Stomach smooth muscle (tissue), 2 donors: ENCODE results near the gene IKZF1.

Experiments
- H3K27ac ChIP-seq: one replicate; pipeline ENCODE4 v1.7.0; 2013; ENCODE audit warnings: mild to moderate bottlenecking, low read length, inconsistent platforms
- H3K27me3 ChIP-seq, 2 donors: one replicate each; pipeline ENCODE4 v1.7.0; 2013; ENCODE audit warnings: low read length in 2 of 2; ENCODE audit not compliant: insufficient read depth in 2 of 2, control insufficient read depth in 1 of 2
- H3K36me3 ChIP-seq, 2 donors: one replicate each; pipeline ENCODE4 v1.7.0; 2013; ENCODE audit warnings: low read length in 2 of 2; ENCODE audit not compliant: control insufficient read depth in 2 of 2, insufficient read depth in 2 of 2
- H3K4me1 ChIP-seq: one replicate; pipeline ENCODE4 v1.7.0; 2013; ENCODE audit warnings: low read length; ENCODE audit not compliant: control insufficient read depth, insufficient read depth
- H3K4me3 ChIP-seq, 2 donors: one replicate each; pipeline ENCODE4 v1.7.0; 2013; ENCODE audit warnings: low read length in 2 of 2
- H3K9ac ChIP-seq, 2 donors: one replicate each; pipeline ENCODE4 v1.7.0; 2013; ENCODE audit warnings: low read length in 2 of 2, mild to moderate bottlenecking in 1 of 2
- H3K9me3 ChIP-seq, 2 donors: one replicate each; pipeline ENCODE4 v1.7.0; 2013; ENCODE audit warnings: low read length in 2 of 2; ENCODE audit not compliant: control insufficient read depth in 2 of 2
- donor health status: healthy.
- donor health status: Pancreatic carcinoma.

Gene IKZF1

GRCh38 chr7:50270531-50271018 lies 33.9 kb upstream of the IKZF1 start:
- Histone ChIP-seq H3K4me3 (no peak overlapping the region), H3K4me1 (no peaks in the 10 kb centered on the region), H3K27me3 (no peaks in the 10 kb centered on the region), H3K9ac (no peak overlapping the region), H3K27ac (no peak overlapping the region), H3K36me3 (no peaks in the 10 kb centered on the region), H3K9me3 (no peaks in the 10 kb centered on the region)

DNA sequence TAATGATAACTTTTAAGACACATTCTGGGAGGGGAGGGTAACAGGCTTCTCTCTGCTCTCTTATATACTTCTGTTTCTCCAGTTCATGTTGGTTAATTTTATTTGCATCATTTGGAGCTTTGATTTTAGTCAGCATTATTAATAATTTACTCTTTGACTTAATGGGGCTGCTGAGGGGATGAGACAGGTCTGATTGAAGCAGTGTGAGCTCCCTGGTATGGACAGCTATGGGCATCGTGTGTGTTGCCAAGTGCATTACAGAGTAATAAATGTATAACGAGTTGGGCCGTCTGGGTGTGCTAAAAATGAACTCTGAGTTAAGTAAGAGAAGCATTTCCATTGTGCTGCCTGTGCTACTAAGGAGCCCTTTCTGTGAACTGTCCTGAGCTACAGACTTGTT lies 31.7 kb upstream of the IKZF1 start:
- Histone ChIP-seq H3K4me3 (no peak overlapping the region), H3K36me3 (no peaks in the 10 kb centered on the region), H3K9ac (no peak overlapping the region), H3K27me3 (no peaks in the 10 kb centered on the region), H3K27ac (no peak overlapping the region), H3K9me3 (no peaks in the 10 kb centered on the region), H3K4me1 (no peaks in the 10 kb centered on the region)

- Histone ChIP-seq H3K27ac (no peak overlapping the region), H3K27me3 (no peaks in the 10 kb centered on the region), H3K4me1 (no peaks in the 10 kb centered on the region), H3K9me3 (no peaks in the 10 kb centered on the region), H3K36me3 (no peaks in the 10 kb centered on the region), H3K4me3 (no peak overlapping the region), H3K9ac (no peak overlapping the region)
Observed at GRCh38 chr7:50273301-50273700, 31.2 kb upstream of the IKZF1 start.

GRCh38 chr7:50273870-50274269 lies 30.6 kb upstream of the IKZF1 start:
- H3K4me1 ChIP-seq: no peaks in the 10 kb centered on the region
- no peak overlapping the region for H3K27ac ChIP-seq
- no peaks in the 10 kb centered on the region for H3K27me3 ChIP-seq

GRCh38 chr7:50274361-50274760 lies 30.2 kb upstream of the IKZF1 start:
- Histone ChIP-seq H3K36me3 (no peaks in the 10 kb centered on the region), H3K27ac (no peak overlapping the region), H3K27me3 (no peaks in the 10 kb centered on the region), H3K9ac (no peak overlapping the region), H3K4me1 (no peaks in the 10 kb centered on the region), H3K9me3 (no peaks in the 10 kb centered on the region), H3K4me3 (no peak overlapping the region)

More at GRCh38 chr7:50273870-50274269, 30.6 kb upstream of the IKZF1 start:
- Histone ChIP-seq H3K4me3 (no peak overlapping the region), H3K9me3 (no peaks in the 10 kb centered on the region), H3K36me3 (no peaks in the 10 kb centered on the region), H3K9ac (no peak overlapping the region)

- no peaks in the 10 kb centered on the region for H3K27me3 ChIP-seq
- no peaks in the 10 kb centered on the region for H3K36me3 ChIP-seq
- no peak overlapping the region for H3K27ac ChIP-seq
- no peak overlapping the region for H3K4me3 ChIP-seq
- H3K9ac ChIP-seq: no peak overlapping the region
- no peaks in the 10 kb centered on the region for H3K4me1 ChIP-seq
- H3K9me3 ChIP-seq: no peaks in the 10 kb centered on the region
Observed at GRCh38 chr7:50275430-50275829, 29.1 kb upstream of the IKZF1 start.

DNA sequence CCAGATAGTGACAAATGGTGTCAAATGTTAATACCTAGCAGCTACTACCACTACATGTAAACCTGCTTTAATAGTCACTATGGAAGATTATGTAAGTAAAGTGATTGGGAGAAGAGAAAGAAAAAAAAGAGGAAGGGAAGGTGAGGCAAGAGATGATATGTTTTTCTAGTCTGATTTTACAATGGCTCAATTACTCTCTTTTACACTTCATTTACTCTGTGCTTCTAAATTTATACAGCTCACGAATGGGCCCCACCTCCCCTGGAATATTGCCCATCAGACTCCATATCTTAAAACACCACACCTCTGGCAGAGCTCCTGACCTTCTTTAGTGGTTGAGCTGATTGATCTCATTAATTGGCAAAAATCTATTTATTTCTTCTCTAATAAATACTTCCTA lies 28.0 kb upstream of the IKZF1 start:
- H3K36me3 ChIP-seq: no peaks in the 10 kb centered on the region
- H3K4me3 ChIP-seq: no peak overlapping the region
- H3K9ac ChIP-seq: no peak overlapping the region
- no peak overlapping the region for H3K27ac ChIP-seq
- no peaks in the 10 kb centered on the region for H3K9me3 ChIP-seq
- no peaks in the 10 kb centered on the region for H3K4me1 ChIP-seq
- no peaks in the 10 kb centered on the region for H3K27me3 ChIP-seq

DNA sequence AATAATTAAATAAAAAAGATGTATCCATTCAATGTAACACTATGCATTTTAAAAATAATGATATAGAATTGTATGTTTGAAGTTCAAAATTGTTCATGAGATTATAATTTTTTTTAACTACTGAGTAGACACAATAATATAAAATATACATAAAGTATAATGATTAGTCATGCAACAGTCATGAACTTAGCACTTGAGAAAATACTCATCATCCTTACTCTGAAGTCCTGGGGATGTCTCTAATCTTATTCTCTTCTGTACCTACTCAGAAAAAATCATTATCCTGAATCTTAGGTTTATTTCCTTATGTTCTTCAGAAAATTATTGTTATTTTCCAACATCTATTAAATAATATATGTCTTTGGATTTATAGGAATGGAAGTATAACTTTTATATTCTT lies 26.4 kb upstream of the IKZF1 start:
- H3K9me3 ChIP-seq: no peaks in the 10 kb centered on the region

GRCh38 chr7:50281680-50282445 lies 22.7 kb upstream of the IKZF1 start:
- H3K36me3 ChIP-seq: no peaks in the 10 kb centered on the region
- H3K9me3 ChIP-seq: no peaks in the 10 kb centered on the region
- H3K4me3 ChIP-seq: no peak overlapping the region
- peaks cover 2% of the 10 kb centered on the region for H3K4me1 ChIP-seq
- H3K9ac ChIP-seq: no peak overlapping the region
- no peak overlapping the region for H3K27ac ChIP-seq
- no peaks in the 10 kb centered on the region for H3K27me3 ChIP-seq

More for the DNA sequence above, 26.4 kb upstream of the IKZF1 start:
- Histone ChIP-seq H3K9ac (no peak overlapping the region), H3K4me3 (no peak overlapping the region), H3K4me1 (no peaks in the 10 kb centered on the region), H3K27me3 (no peaks in the 10 kb centered on the region), H3K36me3 (no peaks in the 10 kb centered on the region), H3K27ac (no peak overlapping the region)

DNA sequence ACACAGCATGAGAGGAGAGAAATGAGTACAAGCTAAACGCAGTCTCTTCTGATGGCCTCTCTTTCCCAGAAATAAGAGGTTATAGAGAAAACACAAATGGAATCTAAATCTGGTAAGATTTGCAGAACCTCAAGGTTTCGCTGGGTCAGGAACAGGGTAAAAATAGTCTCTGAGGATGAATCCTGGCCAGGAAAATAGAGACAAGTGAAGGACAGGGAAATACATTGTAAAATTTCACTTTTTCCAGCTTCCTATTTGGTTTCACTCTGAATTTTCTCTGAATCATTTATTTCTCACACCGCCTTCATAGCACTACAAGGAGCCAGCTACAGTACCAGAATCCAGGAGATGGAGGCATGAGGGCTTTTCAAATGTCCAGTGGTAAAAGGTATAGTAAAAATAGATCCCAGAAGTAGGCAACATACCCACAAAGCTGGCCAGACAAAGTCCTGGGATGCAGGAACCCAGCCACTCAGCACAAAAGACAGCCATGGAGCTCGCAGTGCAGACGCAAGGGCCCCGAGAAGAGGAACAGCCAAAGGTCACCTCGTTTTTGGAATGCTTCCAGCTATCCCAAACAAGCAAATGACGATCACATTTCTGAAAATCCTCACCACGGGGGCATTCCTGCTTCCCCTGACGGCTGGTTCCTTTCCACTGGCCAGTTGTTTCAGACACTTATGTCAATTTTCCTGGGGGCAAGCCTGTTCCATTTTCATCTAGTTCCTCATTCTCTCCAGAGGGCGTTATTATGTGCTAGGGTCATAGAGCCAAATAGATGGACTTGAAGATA lies 21.5 kb upstream of the IKZF1 start:
- Histone ChIP-seq H3K4me1 (peaks cover 2% of the 10 kb centered on the region), H3K27me3 (no peaks in the 10 kb centered on the region), H3K36me3 (no peaks in the 10 kb centered on the region), H3K4me3 (no peak overlapping the region), H3K9me3 (no peaks in the 10 kb centered on the region), H3K27ac (no peak overlapping the region), H3K9ac (no peak overlapping the region)

DNA sequence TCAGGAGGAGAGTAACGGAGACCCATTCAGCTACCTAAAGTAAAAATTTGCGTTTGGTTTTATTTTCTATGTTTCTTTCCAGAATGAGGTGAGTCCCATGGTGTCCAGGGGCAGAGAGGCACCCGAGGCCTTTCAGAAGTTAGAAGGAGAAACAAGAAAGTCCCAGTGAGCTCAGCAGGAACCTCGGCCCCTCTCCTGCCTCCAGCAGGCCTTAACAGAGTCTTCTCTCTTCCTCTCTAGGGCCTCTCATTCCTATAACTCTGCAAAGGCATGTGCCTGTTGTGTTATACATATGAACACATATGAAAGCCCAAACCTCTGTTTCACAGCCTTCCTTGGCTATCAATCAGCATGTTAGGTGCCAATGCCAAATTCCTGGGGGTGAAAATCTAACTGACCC lies 20.8 kb upstream of the IKZF1 start:
- Histone ChIP-seq H3K27ac (no peak overlapping the region), H3K27me3 (no peaks in the 10 kb centered on the region)

More for the DNA sequence above, 20.8 kb upstream of the IKZF1 start:
- Histone ChIP-seq H3K9ac (no peak overlapping the region), H3K9me3 (no peaks in the 10 kb centered on the region), H3K36me3 (no peaks in the 10 kb centered on the region), H3K4me3 (no peak overlapping the region), H3K4me1 (peaks cover 2% of the 10 kb centered on the region)
